Measurements from ENCODE around the gene MEST.

Gene MEST

DNA sequence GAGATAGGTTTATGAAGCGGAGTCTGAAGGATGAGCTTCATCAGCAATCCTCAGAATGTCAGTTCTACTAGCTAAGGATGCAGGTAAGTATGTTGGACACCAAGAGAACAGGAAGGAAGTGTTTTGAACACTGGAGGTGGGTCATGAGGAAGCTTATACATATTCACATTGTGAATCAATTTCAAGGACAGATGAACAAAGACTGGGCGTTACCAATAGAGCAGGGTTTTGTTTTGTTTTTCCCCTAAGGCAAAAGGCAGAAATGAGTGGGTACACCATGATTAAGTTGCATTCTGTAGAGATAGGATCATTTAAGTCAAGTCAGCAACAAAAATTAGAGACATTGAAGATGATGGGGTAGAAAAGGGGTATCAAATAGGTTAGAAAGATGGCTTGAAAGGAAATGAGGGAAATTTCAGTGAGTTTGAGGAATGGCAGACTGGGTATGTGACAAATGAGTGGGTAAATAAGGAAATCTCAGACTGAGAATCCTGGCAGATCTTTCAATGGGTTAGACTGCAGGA, 51.7 kb downstream of the MEST start:
- H3K4me3 ChIP-seq (ENCODE audit: low read depth, low read length) = no peak overlapping the region
- TF ChIP-seq, protein P1, sequence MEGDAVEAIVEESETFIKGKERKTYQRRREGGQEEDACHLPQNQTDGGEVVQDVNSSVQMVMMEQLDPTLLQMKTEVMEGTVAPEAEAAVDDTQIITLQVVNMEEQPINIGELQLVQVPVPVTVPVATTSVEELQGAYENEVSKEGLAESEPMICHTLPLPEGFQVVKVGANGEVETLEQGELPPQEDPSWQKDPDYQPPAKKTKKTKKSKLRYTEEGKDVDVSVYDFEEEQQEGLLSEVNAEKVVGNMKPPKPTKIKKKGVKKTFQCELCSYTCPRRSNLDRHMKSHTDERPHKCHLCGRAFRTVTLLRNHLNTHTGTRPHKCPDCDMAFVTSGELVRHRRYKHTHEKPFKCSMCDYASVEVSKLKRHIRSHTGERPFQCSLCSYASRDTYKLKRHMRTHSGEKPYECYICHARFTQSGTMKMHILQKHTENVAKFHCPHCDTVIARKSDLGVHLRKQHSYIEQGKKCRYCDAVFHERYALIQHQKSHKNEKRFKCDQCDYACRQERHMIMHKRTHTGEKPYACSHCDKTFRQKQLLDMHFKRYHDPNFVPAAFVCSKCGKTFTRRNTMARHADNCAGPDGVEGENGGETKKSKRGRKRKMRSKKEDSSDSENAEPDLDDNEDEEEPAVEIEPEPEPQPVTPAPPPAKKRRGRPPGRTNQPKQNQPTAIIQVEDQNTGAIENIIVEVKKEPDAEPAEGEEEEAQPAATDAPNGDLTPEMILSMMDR (IDR thresholded peaks at IDR 0.05; ENCODE audit: low read depth, low read length) = no peak
- in situ Hi-C loops (cut with HindIII; ENCODE audit: low sequenced_read_pairs) = no loop called here
- DNase-seq (ENCODE audit: low read depth, low spot score) = no peak

DNA sequence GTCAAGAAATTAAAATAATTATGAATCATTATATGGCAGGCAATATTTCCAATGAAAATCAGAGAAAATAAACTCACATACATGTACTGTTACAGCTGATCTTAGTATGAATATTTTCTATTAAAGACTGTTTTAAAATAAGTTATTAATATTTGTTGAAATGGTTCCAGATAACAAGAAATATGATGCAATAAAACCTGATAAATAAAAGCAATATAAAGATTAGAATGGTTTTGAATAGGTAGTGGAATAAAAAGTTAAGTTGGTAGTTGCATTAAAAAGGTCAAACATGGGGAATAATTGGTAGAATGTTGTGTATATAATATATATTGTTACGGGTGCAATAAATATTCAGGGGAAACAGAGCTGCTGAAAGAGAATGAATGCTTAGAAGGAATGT, 52.5 kb downstream of the MEST start:
- no peak for DNase-seq (ENCODE audit: low read depth, low spot score)
- in situ Hi-C loops (cut with HindIII; ENCODE audit: low sequenced_read_pairs) = no loop called here
- H3K4me3 ChIP-seq (ENCODE audit: low read depth, low read length) = no peak overlapping the region
- TF ChIP-seq, protein P1 (IDR thresholded peaks at IDR 0.05; ENCODE audit: low read depth, low read length) = no peak

DNA sequence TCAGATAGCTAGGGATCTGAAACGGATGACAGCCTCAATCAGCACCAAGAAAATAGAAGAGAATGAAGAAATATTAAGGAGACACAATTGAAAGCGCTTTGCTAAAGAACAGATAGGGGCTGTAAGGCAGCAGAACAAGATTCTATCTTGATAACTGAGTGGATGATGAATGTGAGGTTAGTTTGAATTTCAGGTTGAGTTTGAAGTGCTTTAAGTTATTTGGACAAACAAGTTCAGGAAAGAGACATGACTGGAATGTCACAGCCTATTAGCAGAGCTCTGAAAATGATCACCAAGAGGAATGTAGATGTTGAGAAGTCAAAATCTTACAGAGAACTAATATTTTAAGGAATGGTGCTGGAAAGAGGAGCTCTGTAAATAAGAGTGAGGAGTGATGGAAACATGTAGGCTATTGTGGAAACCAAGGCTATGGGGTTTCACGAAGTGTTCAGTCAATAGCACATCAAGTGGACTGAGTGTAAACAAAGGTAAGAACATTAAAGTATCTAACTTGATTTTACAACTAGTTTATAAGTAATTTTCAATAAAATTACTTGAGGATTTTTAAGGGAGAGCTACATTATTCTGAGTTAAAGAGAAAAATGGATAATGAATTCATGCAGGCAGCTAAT, 61.6 kb downstream of the MEST start:
- TF ChIP-seq, protein P1 (IDR thresholded peaks at IDR 0.05; ENCODE audit: low read depth, low read length) = no peak
- no peak overlapping the region for H3K4me3 ChIP-seq (ENCODE audit: low read depth, low read length)
- DNase-seq (ENCODE audit: low read depth, low spot score) = no peak
- in situ Hi-C loops (cut with HindIII; ENCODE audit: low sequenced_read_pairs) = no loop called here

DNA sequence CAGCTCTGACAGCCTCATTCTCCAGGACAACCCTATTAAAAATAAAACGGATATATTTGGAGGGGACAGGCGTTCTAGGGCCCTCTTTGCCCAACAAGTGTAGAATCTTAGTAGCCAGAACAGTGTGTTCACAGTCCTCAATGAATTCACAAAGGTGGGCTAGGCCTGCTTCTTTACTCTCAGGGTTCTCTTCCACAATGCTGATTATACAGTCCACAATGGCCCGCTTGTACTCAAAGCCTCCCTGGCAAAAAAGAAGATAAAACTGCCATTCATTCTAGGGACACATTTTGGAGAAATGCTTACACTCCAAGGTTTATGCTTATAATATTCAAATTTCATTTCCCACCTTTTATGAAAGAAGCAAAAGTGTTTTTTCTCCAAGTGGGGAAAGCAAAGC, 62.6 kb downstream of the MEST start:
- in situ Hi-C loops (cut with HindIII; ENCODE audit: low sequenced_read_pairs) = no loop called here
- TF ChIP-seq, protein P1 (IDR thresholded peaks at IDR 0.05; ENCODE audit: low read depth, low read length) = no peak
- DNase-seq (ENCODE audit: low read depth, low spot score) = no peak
- H3K4me3 ChIP-seq (ENCODE audit: low read depth, low read length) = no peak overlapping the region
